Fibroblast of villous mesenchyme (primary cell): ENCODE data around the gene MED8. TPM values are rescaled to one million over a fixed set of nuclear protein-coding genes. Genes with fewer than 3 reads are reported as not detected.

Experiments used
- DNase-seq: peaks from one replicate; pipeline ENCODE4 v3.0.0-alpha.2; 2010; ENCODE audit warnings: low read depth
- H3K4me3 ChIP-seq: 2 replicates; pipeline ENCODE4 v1.5.1; 2011; ENCODE audit warnings: low read depth, mild to moderate bottlenecking, low read length
- CTCF ChIP-seq: IDR thresholded peaks from 2 replicates; pipeline ENCODE4 v1.5.1; 2012; ENCODE audit warnings: low read depth, mild to moderate bottlenecking, low read length; ENCODE audit not compliant: insufficient read depth
- total RNA-seq: library from RNA; depleted of rRNA; stranded (reverse); fragments of >200 nt; gene quantifications from 2 replicates; pipeline ENCODE4 v1.2.3, GENCODE V29; 2012

Gene MED8
- total RNA-seq, 1 donor: 79.5 TPM

- DNase-seq: peak; percentile 60
Observed at GRCh38 chr1:43349594-43350306, 39.9 kb downstream of the MED8 start.

GRCh38 chr1:43348809-43349593 lies 40.6 kb downstream of the MED8 start:
- H3K4me3 ChIP-seq: peak overlapping the region; percentile 63
- DNase-seq: peak; percentile 54
- no peak for TF ChIP-seq CTCF

More at GRCh38 chr1:43349594-43350306, 39.9 kb downstream of the MED8 start:
- TF ChIP-seq CTCF: no peak
- peak overlapping the region; percentile 63 for H3K4me3 ChIP-seq

- no peak for TF ChIP-seq CTCF
- DNase-seq: no peak
- peak overlapping the region; percentile 63 for H3K4me3 ChIP-seq
Observed at GRCh38 chr1:43348343-43348808, 41.2 kb downstream of the MED8 start.

GRCh38 chr1:43346636-43347035 lies 43.0 kb downstream of the MED8 start:
- H3K4me3 ChIP-seq: no peak overlapping the region
- no peak for DNase-seq
- no peak for TF ChIP-seq CTCF

DNA sequence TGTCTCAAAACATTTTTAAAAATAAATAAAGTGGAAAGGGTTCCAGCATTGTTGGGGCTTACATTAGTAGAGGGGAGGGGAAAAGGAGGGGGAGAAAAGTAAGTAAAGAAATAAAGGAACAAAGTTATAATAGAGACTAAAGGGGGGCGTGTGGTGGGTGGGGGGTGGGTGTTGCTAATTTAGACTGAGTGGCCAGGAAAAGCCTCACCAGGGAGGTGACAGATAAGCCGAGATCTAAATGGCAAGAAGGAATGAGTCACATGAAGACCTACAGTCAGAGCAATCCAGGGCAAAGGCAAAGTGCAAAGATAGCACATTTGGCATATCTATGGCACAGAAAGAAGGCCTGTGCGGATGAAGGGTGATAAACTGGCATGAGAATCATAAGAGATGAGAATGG lies 44.5 kb downstream of the MED8 start:
- H3K4me3 ChIP-seq: no peak overlapping the region
- DNase-seq: no peak
- no peak for TF ChIP-seq CTCF

DNA sequence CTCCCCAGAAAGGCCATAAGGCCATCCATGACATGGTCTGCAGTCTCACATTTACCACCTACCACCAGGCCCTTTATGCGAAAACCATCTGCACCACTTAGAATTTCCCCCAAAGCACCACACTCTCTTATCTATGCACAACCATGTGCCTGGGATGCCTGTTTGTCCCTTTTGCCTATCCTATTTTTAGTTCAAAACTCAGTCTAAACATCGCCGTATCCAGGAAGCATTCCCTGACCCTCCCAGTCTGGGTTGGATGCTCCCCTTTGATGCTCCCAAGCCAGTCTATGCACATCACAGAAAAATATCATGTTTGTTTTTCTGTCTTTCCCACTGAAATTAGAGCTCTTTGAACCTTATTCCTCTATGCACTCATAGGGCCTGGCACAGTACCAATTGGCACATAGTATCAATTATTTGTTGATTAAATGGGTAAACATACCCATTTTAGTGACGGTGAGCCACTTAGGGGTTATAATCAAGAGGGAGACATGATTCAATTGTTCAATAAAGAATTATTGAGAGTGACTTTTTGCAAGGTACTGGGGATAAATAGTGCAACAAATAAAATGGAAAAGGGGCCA lies 45.2 kb downstream of the MED8 start:
- no peak overlapping the region for H3K4me3 ChIP-seq
- no peak for TF ChIP-seq CTCF
- no peak for DNase-seq
